SHP77 (cell line): ENCODE data around the gene C1orf167.
"Not testable (repeated sequence)": the region's sequence is repeated elsewhere in the genome, so short reads cannot be mapped to it uniquely, and the experiment has no call there.

Experiments
- DNase-seq, 2 experiments: peaks; one replicate each; lab custom pipeline; 2025; lab: John Stamatoyannopoulos, UW

The C1orf167 gene

DNA sequence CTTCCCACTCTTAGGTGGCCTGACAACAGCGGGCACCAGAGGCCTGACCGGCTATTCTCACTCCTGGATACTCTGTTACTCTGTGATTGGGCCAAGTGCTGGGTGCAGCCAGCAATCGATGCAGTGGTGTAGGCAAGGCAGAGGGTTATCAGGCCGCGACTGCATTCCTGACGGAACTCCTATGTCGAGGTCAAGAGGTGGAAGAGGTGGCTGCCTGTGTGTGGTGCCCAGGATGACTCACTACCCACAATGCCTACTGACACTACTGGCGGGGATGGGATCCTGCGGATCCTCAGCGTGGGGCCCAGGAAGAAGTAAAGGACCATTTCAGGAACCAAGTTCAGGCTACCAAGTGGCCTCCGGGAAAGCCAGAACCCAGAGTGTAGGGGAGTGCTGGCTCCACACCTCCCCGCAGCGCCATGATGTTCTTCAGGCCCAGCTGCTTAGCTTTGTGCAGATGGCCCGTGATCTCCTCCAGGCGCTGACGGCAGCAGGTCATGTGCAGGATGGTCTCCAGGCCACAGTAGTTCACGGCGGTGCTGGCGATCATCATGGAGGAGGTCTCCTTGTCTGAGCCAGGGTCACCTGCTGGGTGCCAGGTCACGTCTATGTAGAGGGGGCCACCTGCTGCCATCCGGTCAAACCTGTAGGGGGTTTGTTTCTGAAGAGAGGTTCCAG is 38.9 kb downstream of the C1orf167 start:
- DNase-seq: no peak

DNA sequence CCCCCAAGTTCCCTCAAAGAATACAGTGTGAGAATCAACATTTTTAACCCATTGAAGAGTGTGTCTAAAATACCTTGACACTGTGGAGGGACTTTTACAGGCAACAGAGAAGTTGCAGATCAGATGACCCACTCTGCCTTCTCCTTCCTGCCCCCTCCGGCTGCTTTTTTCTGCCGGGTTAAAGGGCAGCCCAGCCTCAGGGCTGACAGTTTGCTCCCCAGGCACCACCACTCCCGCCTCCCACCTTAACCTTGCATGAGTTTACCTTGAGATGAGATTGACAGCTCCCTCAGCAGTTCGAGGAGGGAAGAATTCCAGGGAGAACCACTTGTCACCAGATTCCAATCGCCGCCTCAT is 40.6 kb downstream of the C1orf167 start:
- no peak for DNase-seq

DNA sequence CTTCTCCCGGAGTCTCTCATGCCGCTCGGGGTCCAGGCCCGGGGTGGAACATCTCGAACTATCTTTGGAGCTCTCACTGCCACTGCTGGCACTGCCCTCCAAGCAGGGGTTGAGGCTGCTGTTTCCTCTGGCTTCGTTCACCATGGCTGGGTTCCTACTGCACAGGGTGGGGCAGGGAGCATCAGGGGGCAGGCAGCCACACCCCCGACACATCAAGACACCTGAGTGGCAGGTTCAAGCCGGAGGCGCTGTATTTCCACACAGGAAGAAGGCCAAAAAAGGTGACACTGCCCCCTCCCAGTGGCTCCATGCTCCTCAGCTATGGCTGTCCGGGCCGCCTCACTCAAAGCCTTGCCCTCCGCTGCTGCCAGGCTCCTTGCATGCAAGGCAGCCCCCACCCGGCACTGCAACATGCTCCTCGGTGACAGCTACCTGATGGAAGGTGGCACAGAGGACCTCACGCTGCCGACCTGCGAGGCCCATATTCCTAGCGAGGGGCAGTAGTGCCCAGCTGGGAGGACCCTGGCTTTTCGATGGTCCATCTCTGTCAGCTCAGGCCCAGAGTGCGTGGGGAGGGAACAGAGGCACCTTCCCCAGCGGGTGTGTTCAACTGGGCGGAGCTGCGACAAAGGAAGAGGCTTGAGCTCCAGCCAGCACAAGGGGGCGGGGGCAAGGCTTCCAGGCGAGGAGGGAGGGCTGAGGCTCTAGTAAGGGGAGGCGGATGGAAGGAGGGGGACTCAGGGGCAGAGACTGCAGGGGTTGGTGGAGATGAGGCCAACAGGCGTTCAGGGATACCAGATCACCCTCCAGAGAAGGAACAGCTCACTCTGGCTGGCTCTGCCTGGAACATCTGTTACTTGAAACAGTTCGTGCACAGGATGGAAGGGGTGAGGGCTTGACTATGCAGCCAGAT is 41.2 kb downstream of the C1orf167 start:
- peak; percentile 3 to 24 for DNase-seq

DNA sequence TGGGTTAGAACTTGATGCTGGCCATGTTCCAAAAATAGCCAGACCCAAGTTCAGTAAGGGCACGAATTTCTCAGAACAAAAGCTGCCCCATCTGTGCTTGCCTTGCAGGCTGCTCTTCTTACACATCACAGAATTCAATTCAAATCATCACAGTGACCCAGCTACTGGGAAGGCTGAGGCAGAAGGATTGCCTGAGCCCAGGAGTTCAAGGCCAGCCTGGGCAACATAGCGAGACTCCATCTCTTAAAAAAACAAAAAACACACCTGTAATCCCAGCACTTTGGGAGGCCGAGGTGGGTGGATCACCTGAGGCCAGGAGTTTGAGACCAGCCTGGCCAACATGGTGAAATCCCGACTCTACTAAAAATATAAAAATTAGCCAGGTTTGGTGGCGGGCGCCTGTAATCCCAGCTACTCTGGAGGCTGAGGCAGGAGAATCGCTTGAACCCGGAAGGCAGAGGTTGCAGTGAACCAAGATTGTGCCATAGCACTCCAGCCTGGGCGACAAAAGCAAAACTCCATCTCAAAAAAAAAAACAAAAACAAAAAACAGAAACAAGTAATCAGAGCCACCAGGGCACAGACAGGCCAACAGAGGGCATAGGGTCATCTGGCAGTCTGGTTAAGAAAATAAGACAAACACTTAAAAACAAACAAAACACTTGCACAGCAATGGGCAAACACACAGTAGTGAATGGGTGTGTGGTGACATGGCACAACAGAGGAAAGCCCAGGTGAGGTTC is 42.1 kb downstream of the C1orf167 start:
- not testable (repeated sequence) for DNase-seq

DNA sequence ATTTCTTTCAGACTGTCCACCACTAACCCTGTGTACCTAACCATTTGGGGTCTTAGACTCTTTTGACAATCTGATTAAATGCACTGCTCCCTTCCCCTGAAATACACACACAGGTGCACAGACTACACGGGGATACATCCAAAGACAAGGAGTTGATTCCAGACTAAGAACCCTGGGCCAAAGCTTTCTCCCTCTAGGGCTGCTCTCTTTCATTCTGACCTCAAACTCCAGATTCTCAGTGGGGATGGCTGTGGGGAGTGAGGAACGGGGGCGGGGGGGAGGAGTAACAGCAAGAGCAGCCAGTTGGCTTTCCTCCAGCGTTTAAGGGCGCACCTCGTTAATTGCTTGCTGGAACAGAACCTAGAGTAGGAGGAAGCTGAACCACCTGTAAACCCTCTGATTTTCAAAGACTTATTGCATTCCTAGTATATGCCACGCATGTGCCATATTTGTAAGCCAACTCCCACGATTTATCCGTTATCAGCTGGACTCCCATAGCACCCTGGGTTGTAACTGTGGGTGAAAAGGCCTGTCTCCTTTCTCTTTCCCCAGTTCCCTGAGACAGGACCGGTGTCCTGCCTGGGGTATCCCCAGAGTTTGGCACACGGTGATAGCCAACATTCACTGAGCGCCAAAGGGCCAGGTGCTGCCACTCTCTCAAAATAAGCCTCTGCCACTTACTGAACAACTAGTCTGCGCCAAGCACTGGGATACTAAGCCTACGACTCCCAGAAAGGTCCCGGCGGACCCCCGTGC is 42.9 kb downstream of the C1orf167 start:
- DNase-seq: peak in 1 of 2 experiments; percentile 28

DNA sequence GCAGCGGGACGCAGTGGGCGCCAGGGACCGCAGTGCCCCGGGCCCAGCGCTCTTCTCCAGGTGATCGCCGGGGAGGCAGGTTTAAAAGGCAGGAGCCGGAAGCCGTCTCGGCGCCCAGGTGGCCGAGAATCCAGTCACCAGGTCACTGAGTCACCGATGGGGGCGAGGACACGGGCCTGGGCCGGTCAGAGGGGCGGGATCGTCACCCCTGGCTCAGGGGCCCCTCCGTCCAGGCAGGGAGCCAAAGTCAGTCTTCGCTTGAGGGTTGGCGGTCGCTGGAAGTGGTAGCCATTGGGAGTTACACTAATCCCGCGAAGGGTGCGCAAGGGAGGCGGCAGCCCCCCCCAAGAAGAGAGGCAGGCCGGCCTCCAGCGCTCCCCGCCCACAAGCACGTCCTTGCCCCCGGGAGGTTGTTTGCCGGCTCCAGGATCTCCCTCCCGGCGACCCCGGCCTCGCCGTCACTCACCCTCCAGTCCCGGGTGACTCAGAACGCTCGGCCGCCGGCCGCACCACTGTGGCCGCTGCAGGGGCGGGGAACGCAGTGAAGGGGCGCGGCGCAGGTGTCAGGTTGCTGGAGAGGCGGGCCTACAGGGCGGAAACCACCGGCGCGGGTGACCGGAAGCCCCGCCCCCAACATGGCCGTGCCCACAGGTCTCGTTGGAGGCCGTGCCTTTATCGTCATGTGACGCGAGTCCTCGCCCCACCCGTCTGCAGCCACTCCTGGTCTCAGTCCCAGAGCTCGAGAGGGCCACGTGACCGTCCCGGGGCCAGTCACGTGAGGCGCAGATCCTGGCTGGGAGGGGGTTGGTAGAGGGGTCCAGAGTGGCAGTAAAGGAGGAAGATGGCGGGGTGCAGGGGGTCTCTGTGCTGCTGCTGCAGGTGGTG is 43.7 kb downstream of the C1orf167 start, which contains the start of the genes CLCN6 and MTHFR:
CLCN6 (plus strand) TSS at position 770 of the 885 bp plus-strand sequence; CDS start at position 842, 72 bp downstream.
MTHFR (minus strand) TSS at position 543 of the 885 bp plus-strand sequence. CDS start 2,848 bp downstream, outside the sequence.
- peak; percentile 96 to 98 for DNase-seq

DNA sequence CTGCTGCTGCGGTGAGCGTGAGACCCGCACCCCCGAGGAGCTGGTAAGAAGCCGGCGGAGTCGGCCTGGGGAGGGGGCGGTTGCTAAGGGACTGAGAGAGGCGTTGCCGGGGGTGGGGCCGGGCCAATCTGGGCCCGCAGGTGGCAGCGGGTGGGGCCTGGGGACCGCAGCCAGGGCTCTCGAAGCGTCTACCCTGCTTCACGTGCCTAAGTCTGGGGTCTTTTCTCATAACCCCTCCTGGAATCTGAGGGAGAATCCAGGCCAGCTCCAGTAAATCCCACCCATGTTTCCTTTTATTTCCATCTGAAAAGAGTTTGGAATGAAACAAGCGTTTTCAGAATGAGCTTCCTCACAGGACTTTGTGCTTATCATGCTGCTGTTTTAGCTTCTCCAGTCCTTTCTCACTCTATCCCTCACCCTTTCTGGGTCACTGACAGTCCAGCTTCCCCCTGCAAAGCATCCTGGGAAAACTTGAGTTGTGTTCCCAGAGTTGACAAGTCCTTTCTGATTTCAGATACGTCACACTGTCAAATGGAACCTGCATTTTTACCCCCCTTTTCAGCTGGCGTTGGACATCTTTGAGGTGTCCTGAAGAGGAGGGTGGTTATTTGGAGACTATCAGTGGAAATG is 44.4 kb downstream of the C1orf167 start:
- DNase-seq: peak in 1 of 2 experiments; percentile 8

DNA sequence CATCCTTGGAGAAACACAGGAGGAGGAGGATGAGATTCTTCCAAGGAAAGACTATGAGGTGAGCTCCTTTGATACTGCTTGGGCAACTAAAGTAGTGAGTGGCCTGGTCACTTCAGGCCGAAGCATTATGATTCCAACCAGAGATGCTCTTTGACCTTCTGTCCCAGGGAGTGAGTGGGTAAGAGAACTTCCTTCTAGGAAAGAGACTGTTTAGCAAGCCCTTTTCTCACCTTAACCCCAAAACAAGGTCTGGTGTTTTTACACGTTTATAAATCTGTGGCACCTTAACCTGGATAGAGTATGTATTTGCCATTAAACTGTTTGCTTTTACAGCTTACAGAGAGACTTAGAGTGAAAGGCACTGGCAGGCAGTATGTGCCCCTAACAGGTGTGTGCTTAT is 45.1 kb downstream of the C1orf167 start:
- no peak for DNase-seq

DNA sequence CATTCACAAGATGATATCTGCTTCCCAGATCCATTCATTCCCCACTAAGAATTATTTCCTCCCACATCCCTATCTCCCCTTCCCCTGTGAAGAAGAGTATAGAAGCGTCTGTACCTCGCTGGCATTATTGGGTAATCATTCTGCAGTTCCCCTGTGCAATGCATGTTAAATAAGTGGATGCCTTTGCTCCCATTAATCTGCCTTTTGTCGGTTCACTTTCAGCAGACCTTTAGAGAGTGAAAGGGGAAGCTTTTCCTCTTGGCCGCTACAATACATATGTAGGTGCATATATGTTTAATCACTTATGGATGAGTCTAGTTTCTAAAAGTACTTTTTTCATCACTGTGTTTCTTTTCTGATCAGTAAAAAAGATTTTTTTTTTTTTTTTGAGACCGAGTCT is 51.0 kb downstream of the C1orf167 start:
- no peak for DNase-seq

DNA sequence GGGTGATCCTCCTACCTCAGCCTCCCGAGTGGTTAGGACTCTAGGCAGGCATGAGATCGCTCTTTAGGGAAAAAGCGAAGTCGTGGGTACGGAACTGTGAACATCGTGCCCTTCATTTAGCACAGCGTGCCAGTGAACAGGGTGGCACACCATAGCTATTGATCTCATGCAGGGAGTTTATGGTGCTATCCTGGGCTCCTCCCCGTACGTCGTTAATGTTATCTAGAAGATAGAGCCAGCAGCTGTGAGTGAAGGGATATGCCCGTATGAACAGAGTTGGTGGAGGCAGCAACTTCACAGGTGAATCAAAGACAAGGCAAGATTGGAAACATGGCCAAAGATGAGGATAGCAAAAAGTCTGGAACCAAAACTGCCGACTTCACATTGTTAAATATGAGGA is 55.2 kb downstream of the C1orf167 start:
- no peak for DNase-seq

DNA sequence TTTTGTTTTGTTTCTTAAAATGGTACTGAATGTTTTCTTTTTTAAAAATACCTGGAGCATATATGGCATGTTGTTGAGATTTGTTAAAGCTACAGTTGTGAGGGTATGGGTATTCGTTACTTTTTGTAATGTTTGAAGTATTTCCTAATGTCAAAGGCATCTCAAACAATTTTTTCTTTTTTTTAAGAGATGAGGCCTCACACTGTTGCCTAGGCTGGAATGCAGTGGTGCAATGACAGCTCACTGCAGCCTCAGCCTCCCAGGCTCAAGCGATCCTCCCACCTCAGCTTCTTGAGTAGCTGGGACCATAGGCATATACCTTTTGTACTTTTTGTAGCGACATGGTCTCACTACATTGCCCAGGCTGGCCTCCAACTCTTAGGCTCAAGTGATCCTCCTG is 60.1 kb downstream of the C1orf167 start:
- DNase-seq: no peak

DNA sequence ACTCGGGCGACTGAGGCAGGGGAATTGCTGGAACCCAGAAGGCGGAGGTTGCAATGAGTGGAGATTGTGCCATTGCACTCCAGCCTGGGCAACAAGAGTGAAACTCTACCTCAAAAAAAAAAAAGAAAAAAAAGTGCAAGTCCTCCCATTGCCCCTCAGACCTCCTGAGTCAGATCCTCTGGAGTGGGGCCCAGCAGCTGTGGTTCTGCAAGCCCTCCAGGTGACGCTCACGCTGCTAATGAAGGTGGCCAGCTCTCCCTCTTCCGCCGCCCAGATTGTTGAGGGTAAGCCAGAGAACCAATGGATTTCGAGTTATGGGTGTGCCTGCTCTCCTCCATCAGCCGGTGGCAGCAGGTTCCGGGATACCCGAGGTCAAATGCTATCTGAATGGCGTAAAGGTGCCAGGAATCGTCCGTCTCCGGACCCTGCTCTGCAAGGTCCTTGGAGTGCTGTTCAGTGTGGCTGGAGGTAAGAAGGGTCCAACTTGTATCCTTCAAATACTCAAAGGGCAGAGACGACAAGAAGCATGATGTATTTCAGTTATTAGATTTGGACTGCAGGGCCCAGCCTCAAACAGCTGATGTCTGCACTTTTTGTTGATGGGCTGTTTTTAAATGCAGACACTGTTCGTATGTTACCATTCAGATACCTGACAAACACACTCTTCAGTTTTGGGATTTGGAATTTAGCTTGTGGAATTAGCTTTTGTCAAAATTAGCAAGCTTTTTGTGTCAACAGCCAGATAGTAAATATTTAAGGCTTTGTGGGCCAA is 61.6 kb downstream of the C1orf167 start:
- DNase-seq: no peak

DNA sequence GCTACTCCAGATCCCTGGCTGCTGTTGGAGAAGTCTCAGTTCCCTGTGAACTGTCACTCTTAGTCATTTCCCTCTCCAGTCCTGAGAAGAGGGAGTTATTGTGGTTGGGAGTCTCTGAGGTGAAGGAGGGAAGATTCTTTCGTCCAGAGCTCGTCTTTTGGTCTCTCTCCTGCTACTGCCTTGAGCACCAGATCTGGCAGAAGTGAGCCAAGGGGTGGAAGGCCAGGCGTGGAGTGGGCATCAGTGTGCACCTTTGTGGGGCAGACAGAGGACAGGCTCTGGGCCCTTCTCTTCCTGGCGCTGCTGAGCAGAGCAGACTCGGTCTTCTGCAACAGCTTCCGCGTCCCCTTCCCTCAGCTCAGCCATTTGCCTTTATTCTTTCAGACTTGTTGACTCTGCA is 63.1 kb downstream of the C1orf167 start:
- DNase-seq: no peak

DNA sequence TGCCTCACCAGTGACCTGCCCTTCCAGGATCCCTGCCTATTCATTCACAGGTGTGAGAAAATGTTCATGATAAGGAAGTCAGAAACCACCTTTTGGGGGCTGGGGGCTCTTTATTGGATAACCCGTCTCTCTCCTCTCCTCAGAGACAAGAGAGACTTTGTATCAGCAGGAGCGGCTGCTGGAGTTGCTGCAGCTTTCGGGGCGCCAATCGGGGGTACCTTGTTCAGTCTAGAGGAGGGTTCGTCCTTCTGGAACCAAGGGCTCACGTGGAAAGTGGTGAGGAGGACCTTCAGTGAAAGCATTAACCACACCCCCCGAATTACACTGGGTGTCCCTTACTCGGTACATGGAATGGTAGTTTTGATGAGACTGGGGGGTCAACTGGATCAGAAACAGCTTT is 65.0 kb downstream of the C1orf167 start:
- DNase-seq: no peak

DNA sequence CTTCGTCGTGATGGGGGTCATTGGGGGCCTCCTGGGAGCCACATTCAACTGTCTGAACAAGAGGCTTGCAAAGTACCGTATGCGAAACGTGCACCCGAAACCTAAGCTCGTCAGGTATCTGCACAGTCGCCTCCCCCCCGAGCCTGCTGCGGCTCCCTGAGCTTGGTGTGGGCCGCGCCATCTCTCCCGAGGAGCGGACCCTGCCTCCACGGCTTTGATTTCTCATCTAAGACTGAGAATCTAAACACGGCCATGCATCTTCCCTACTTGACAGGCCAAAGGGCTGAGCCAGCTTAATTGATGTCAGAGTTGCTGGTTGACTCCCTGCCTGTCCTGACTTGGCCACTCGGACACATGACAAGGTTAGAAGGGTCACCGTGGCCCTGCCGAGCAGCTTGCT is 66.5 kb downstream of the C1orf167 start:
- DNase-seq: no peak

DNA sequence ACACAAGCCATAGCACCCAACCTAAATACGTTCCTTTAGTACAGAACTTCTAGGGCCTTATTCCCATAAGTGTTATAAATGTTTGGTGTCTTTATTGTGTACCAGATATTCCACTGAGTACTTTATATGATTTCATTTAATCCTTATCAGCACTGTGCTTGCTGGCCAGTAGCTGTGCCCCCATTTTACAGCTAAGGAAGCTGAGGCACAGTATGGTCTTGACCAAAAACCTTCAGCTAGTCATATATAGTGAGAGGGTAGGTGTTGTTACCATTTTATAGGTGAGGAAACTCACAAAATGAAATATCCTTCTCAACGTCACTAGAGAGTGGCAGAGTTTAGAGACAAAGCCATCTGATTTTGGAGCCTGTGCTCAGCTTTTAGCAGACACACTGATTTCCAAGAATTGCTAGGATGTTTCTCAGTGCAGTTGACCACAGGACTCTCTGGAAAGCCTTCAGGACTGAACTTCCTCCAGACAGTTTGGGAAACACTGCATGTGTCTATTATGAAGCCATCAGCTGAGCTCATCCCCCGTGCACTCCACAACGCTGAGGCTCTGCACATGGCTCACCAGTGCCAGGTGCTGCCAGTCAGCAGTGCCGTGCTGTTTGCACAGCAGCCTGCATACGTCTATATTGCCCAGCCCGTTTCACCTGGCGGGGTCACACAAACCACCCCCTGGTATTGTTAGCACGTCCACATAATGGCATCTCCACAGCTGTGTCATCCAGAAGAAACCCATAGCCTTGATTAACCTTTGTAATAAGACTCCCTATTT is 70.1 kb downstream of the C1orf167 start:
- peak in 1 of 2 experiments; percentile 33 for DNase-seq

DNA sequence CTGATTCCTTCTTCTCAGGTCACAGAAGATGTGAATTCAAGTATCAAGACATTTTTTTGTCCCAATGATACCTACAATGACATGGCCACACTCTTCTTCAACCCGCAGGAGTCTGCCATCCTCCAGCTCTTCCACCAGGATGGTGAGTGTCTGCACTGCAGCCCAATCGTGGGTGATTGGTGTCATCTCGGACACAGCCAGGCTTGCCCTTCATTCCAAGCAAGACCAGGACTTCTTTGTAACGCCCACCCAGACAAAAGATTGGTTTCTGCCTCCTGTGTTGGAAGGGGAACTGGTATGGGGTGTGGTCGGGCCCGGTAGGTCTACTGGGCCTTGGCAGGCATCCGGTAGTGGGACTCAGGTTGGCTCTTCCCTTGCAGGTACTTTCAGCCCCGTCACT is 71.5 kb downstream of the C1orf167 start:
- DNase-seq: no peak

DNA sequence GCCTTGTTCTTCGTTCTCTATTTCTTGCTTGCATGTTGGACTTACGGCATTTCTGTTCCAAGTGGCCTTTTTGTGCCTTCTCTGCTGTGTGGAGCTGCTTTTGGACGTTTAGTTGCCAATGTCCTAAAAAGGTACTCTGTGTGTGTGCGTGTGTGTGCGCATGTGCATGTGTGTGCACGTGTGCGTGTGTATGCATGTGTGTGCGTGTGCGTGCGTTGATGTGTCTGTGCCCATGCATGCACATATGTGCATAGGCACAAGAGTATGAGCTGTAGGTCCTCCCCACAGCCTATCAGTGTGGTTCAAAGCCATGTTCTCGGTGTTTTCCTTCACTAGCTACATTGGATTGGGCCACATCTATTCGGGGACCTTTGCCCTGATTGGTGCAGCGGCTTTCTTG is 71.9 kb downstream of the C1orf167 start:
- DNase-seq: no peak
